HepG2 (cell line): ENCODE data around the gene IKZF3. TPM values are rescaled to one million over a fixed set of nuclear protein-coding genes. Genes with fewer than 3 reads are reported as not detected.

ENCODE experiments used
- E2F5 ChIP-seq: sonication (generic); formaldehyde crosslinking; conservative IDR thresholded peaks from 2 replicates; pipeline ENCODE4 v1.4.0; 2020; ENCODE audit warnings: missing genetic modification reagents
- KLF11 ChIP-seq: IDR thresholded peaks from 2 replicates; pipeline ENCODE4 v1.6.1; 2016; ENCODE audit warnings: missing compliant biosample characterization
- MATR3 ChIP-seq: sonication (generic); formaldehyde crosslinking; IDR thresholded peaks from 2 replicates; pipeline ENCODE4 v1.4.0; 2020; ENCODE audit warnings: missing genetic modification reagents
- MEF2D ChIP-seq: sonication (generic); formaldehyde crosslinking; IDR thresholded peaks from 2 replicates; pipeline ENCODE4 v1.5.1; 2020; ENCODE audit warnings: mild to moderate bottlenecking, missing genetic modification reagents
- PRMT3 ChIP-seq: sonication (generic); formaldehyde crosslinking; IDR thresholded peaks from 2 replicates; pipeline ENCODE4 v1.8.1; 2022; ENCODE audit warnings: low read depth, mild to moderate bottlenecking, moderate library complexity, missing genetic modification reagents, borderline replicate concordance
- RCOR2 ChIP-seq: IDR thresholded peaks from 2 replicates; pipeline ENCODE4 v1.6.1; 2016; ENCODE audit warnings: missing biosample characterization, missing genetic modification reagents
- REXO4 ChIP-seq: sonication (generic); formaldehyde crosslinking; IDR thresholded peaks from 2 replicates; pipeline ENCODE4 v1.8.0; 2022; ENCODE audit warnings: missing genetic modification reagents, mild to moderate bottlenecking, borderline replicate concordance
- ZC3H13 ChIP-seq: sonication (generic); formaldehyde crosslinking; IDR thresholded peaks from 2 replicates; pipeline ENCODE4 v1.8.1; 2023; ENCODE audit warnings: mild to moderate bottlenecking, missing genetic modification reagents, moderate library complexity
- ZNF329 ChIP-seq: sonication (generic); formaldehyde crosslinking; IDR thresholded peaks from 2 replicates; pipeline ENCODE4 v1.9.0; 2021; ENCODE audit warnings: low read depth, mild to moderate bottlenecking, missing genetic modification reagents
- ZNF34 ChIP-seq: sonication (generic); formaldehyde crosslinking; IDR thresholded peaks from 2 replicates; pipeline ENCODE4 v1.4.0; 2020; ENCODE audit warnings: mild to moderate bottlenecking, missing genetic modification reagents, borderline replicate concordance
- ZNF414 ChIP-seq: sonication (generic); formaldehyde crosslinking; IDR thresholded peaks from 2 replicates; pipeline ENCODE4 v1.5.0; 2020; ENCODE audit warnings: missing genetic modification reagents
- ZNF557 ChIP-seq: sonication (generic); formaldehyde crosslinking; IDR thresholded peaks from 2 replicates; pipeline ENCODE4 v1.4.0; 2020; ENCODE audit warnings: missing genetic modification reagents
- ZNF639 ChIP-seq: conservative IDR thresholded peaks from 2 replicates; pipeline ENCODE4 v1.6.1; 2018; ENCODE audit warnings: missing genetic modification reagents
- ZNF713 ChIP-seq: sonication (generic); formaldehyde crosslinking; IDR thresholded peaks from 2 replicates; pipeline ENCODE4 v1.4.0; 2020; ENCODE audit warnings: mild to moderate bottlenecking, missing genetic modification reagents
- polyA plus RNA-seq, 8 experiments: library from polyadenylated mRNA; depleted of rRNA in 3 of 8; stranded (reverse) in 7 of 8; unstranded in 1 of 8; fragments of >200 nt; fragmentation: Illumina TruSeq in 4 of 8; extraction: Trizol in 4 of 8; gene quantifications; 2 replicates each; pipeline versions ENCODE4 v1.2.1 to v1.2.3, GENCODE V29; 2011 to 2016; ENCODE audit warnings: low read depth in 4 of 8, missing spikeins in 1 of 8, mixed read lengths in 1 of 8; ENCODE audit not compliant: insufficient read depth in 1 of 8
- total RNA-seq, 5 experiments: library from RNA; depleted of rRNA; stranded (reverse); fragments of >200 nt; fragmentation: Illumina TruSeq; extraction: Trizol; gene quantifications; 2 replicates each; pipeline ENCODE4 v1.2.3, GENCODE V29; 2016; ENCODE audit warnings: low read depth in 1 of 5
- TF ChIP-seq, protein P1 (sequence below): sonication (generic); formaldehyde crosslinking; IDR thresholded peaks from 2 replicates; pipeline ENCODE4 v1.4.0; 2020; ENCODE audit warnings: missing genetic modification reagents
- TF ChIP-seq, protein P2 (sequence below): sonication (generic); formaldehyde crosslinking; conservative IDR thresholded peaks from 2 replicates; pipeline ENCODE4 v1.5.0; 2020; ENCODE audit warnings: missing genetic modification reagents
- TF ChIP-seq, protein P3 (sequence below): sonication (generic); formaldehyde crosslinking; IDR thresholded peaks from 2 replicates; pipeline ENCODE4 v1.4.0; 2020; ENCODE audit warnings: missing genetic modification reagents, borderline replicate concordance
- TF ChIP-seq, protein P4 (sequence below): sonication (generic); formaldehyde crosslinking; IDR thresholded peaks from 2 replicates; pipeline ENCODE4 v1.8.0; 2022; ENCODE audit warnings: missing genetic modification reagents, mild to moderate bottlenecking, inconsistent platforms, borderline replicate concordance

IKZF3 gene
- total and polyA plus RNA-seq, 2 of the 13 experiments (the other 11 are each of a cell fraction or from before 2014, with no cell fraction given) = not detected

DNA sequence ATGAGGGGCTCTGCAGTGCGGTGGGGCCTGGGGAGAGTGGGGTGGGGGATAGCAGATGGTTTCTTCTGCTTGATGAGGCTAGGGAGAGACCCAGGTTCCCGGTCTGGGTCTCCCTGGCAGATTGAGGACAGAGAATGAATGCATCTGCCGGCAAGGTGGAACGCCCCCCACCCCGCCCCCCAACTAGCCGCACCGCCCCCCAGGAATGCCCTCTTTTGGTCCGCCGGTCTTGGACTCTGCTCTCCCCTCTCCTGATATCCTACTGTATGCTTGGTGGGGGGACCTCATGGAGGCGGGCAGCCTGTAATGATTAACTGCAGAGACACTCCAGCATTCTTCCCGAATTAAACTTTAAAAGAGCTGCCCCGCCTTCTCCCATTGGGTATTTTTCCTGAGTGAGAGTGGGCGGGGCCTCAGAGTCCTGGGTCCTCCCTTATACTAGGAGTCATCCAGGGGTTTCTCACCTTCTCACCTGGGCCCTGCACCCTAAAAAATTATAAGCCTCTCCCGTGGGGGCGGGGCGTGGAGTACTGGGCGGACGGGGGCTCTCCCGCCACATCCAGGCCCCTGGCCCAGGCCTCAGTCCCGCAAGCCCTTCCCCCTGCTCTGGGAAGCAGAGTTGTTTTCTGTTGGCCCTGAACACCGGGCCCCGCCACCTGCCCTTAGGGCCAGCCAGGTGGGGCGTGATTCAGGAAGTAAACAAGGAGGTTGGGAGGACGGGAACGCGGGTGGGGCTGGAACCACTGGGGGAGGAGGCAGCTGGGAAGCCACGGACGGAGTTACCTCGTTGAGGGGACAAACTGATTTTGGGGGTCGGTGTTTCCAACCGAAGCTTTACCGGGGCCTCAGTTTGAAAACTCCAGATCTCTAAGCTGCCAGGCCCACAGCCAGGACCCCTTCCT is 124.9 kb downstream of the IKZF3 start (continued):
- TF ChIP-seq E2F5 (CRISPR knock-in tag) (no peak), ZNF414 (CRISPR knock-in tag) (no peak; the same call in 1 of the 2 replicates), MEF2D (CRISPR knock-in tag) (peak; percentile 91), ZNF329 (no peak), MATR3 (CRISPR knock-in tag) (no peak), ZNF713 (CRISPR knock-in tag) (no peak), KLF11 (CRISPR knock-in tag) (peak; percentile 43; the same call in 1 of the 2 replicates), ZC3H13 (0 out of 2 replicates have a peak, but pooled peaks have one; percentile 53), ZNF34 (CRISPR knock-in tag) (no peak; the same call in 1 of the 2 replicates), ZNF639 (CRISPR knock-in tag) (0 out of 2 replicates have a peak, but pooled peaks have one; percentile 40), PRMT3 (no peak), ZNF557 (peak; percentile 87; the same call in 1 of the 2 replicates), REXO4 (CRISPR knock-in tag) (no peak), RCOR2 (CRISPR knock-in tag) (no peak)
- TF ChIP-seq, protein P1, sequence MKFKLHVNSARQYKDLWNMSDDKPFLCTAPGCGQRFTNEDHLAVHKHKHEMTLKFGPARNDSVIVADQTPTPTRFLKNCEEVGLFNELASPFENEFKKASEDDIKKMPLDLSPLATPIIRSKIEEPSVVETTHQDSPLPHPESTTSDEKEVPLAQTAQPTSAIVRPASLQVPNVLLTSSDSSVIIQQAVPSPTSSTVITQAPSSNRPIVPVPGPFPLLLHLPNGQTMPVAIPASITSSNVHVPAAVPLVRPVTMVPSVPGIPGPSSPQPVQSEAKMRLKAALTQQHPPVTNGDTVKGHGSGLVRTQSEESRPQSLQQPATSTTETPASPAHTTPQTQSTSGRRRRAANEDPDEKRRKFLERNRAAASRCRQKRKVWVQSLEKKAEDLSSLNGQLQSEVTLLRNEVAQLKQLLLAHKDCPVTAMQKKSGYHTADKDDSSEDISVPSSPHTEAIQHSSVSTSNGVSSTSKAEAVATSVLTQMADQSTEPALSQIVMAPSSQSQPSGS (CRISPR knock-in tag) = no peak; the same call in 1 of the 2 replicates
- TF ChIP-seq, protein P2, sequence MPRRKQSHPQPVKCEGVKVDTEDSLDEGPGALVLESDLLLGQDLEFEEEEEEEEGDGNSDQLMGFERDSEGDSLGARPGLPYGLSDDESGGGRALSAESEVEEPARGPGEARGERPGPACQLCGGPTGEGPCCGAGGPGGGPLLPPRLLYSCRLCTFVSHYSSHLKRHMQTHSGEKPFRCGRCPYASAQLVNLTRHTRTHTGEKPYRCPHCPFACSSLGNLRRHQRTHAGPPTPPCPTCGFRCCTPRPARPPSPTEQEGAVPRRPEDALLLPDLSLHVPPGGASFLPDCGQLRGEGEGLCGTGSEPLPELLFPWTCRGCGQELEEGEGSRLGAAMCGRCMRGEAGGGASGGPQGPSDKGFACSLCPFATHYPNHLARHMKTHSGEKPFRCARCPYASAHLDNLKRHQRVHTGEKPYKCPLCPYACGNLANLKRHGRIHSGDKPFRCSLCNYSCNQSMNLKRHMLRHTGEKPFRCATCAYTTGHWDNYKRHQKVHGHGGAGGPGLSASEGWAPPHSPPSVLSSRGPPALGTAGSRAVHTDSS (CRISPR knock-in tag) = 0 out of 2 replicates have a peak, but pooled peaks have one; percentile 16
- TF ChIP-seq, protein P3, sequence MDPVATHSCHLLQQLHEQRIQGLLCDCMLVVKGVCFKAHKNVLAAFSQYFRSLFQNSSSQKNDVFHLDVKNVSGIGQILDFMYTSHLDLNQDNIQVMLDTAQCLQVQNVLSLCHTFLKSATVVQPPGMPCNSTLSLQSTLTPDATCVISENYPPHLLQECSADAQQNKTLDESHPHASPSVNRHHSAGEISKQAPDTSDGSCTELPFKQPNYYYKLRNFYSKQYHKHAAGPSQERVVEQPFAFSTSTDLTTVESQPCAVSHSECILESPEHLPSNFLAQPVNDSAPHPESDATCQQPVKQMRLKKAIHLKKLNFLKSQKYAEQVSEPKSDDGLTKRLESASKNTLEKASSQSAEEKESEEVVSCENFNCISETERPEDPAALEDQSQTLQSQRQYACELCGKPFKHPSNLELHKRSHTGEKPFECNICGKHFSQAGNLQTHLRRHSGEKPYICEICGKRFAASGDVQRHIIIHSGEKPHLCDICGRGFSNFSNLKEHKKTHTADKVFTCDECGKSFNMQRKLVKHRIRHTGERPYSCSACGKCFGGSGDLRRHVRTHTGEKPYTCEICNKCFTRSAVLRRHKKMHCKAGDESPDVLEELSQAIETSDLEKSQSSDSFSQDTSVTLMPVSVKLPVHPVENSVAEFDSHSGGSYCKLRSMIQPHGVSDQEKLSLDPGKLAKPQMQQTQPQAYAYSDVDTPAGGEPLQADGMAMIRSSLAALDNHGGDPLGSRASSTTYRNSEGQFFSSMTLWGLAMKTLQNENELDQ (CRISPR knock-in tag) = peak; percentile 81; the same call in 1 of the 2 replicates
- TF ChIP-seq, protein P4, sequence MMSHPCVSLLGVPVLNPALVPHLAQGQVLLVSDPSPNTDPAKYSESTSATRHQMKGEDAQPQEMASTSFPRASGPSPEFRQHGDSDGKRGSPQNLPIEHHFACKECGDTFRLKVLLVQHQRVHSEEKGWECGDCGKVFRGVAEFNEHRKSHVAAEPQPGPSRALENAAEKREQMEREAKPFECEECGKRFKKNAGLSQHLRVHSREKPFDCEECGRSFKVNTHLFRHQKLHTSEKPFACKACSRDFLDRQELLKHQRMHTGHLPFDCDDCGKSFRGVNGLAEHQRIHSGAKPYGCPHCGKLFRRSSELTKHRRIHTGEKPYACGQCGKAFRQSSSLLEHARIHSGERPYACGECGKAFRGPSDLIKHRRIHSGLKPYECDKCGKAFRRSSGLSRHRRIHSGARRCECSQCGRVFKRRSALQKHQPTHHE (CRISPR knock-in tag) = 0 out of 2 replicates have a peak, but pooled peaks have one; percentile 54
